ENCODE results near the gene CEP128.

DNA sequence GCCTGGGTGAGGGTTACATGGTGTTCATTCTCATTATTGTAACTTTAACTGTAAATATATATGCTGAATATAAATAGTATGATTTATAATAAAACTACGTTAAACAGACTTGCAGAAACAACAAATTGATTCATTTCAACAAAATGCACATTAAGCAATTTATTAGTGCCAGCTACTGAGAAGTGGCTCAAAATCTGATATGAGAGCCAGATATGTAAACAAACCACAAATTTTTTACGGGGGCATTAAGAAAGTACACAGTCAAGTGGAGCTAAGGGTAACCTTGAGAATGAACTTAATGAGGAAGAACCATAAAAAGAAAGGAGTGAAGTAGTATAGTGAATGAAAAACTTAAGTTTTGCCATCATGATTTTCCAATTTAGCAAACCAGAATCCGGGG is 40.3 kb downstream of the CEP128 start:
- TF ChIP-seq, protein P1, sequence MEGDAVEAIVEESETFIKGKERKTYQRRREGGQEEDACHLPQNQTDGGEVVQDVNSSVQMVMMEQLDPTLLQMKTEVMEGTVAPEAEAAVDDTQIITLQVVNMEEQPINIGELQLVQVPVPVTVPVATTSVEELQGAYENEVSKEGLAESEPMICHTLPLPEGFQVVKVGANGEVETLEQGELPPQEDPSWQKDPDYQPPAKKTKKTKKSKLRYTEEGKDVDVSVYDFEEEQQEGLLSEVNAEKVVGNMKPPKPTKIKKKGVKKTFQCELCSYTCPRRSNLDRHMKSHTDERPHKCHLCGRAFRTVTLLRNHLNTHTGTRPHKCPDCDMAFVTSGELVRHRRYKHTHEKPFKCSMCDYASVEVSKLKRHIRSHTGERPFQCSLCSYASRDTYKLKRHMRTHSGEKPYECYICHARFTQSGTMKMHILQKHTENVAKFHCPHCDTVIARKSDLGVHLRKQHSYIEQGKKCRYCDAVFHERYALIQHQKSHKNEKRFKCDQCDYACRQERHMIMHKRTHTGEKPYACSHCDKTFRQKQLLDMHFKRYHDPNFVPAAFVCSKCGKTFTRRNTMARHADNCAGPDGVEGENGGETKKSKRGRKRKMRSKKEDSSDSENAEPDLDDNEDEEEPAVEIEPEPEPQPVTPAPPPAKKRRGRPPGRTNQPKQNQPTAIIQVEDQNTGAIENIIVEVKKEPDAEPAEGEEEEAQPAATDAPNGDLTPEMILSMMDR (IDR thresholded peaks at IDR 0.05) = no peak
- TF ChIP-seq POLR2A (IDR thresholded peaks at IDR 0.05; ENCODE audit: low read depth) = no peak
- TF ChIP-seq EP300 (IDR thresholded peaks at IDR 0.05) = no peak
